HepG2 (cell line): Measurements from ENCODE around the gene CACNA1C.
"Not testable (repeated sequence)": the region's sequence is repeated elsewhere in the genome, so short reads cannot be mapped to it uniquely, and the experiment has no call there.

Experiments used
- NCOR1 ChIP-seq: fragments of 200-600 bp; sonication (generic); IDR thresholded peaks from 2 replicates; pipeline ENCODE4 v1.7.0; 2017; ENCODE audit warnings: antibody characterized with exemption, low read length, borderline replicate concordance
- NR2C2 ChIP-seq: sonication (generic); formaldehyde crosslinking; IDR thresholded peaks from 2 replicates; pipeline ENCODE4 v1.4.0; 2020; ENCODE audit warnings: missing genetic modification reagents, mild to moderate bottlenecking, moderate library complexity, borderline replicate concordance
- TCF7L2 ChIP-seq: IDR thresholded peaks from 2 replicates; pipeline ENCODE4 v1.6.1; 2011; ENCODE audit warnings: mild to moderate bottlenecking, low read depth, low read length, moderate library complexity
- TF ChIP-seq, protein P1 (sequence below): sonication (generic); formaldehyde crosslinking; IDR thresholded peaks from 2 replicates; pipeline ENCODE4 v1.5.0; 2020; ENCODE audit warnings: mild to moderate bottlenecking, missing genetic modification reagents, moderate library complexity

DNA sequence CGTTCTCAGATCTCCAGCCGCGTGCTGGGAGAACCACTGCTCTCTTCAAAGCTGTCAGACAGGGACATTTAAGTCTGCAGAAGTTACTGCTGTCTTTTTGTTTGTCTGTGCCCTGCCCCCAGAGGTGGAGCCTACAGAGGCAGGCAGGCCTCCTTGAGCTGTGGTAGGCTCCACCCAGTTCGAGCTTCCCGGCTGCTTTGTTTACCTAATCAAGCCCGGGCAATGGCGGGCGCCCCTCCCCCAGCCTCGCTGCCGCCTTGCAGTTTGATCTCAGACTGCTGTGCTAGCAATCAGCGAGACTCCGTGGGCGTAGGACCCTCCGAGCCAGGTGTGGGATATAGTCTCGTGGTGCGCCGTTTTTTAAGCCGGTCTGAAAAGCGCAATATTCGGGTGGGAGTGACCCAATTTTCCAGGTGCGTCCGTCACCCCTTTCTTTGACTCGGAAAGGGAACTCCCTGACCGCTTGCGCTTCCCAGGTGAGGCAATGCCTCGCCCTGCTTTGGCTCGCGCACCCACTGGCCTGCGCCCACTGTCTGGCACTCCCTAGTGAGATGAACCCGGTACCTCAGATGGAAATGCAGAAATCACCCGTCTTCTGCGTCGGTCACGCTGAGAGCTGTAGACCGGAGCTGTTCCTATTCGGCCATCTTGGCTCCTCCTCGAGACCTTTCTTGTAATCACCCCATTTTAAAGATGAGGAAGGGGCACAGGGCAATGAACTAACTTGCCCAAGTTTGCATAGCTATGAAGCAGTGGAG is 83.1 kb downstream of the CACNA1C start:
- not testable (repeated sequence) for TF ChIP-seq NR2C2 (CRISPR knock-in tag); NCOR1; TCF7L2
- TF ChIP-seq, protein P1, sequence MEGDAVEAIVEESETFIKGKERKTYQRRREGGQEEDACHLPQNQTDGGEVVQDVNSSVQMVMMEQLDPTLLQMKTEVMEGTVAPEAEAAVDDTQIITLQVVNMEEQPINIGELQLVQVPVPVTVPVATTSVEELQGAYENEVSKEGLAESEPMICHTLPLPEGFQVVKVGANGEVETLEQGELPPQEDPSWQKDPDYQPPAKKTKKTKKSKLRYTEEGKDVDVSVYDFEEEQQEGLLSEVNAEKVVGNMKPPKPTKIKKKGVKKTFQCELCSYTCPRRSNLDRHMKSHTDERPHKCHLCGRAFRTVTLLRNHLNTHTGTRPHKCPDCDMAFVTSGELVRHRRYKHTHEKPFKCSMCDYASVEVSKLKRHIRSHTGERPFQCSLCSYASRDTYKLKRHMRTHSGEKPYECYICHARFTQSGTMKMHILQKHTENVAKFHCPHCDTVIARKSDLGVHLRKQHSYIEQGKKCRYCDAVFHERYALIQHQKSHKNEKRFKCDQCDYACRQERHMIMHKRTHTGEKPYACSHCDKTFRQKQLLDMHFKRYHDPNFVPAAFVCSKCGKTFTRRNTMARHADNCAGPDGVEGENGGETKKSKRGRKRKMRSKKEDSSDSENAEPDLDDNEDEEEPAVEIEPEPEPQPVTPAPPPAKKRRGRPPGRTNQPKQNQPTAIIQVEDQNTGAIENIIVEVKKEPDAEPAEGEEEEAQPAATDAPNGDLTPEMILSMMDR (CRISPR knock-in tag): not testable (repeated sequence)
